OCI-LY1 (cell line): ENCODE results near the gene PTPN13.

Source experiments
- H2AFZ ChIP-seq: fragments of 200-600 bp; sonication (generic), shearing (Covaris generic); 2 replicates; pipeline ENCODE4 v1.6.0; 2014; ENCODE audit warnings: antibody characterized with exemption, mild to moderate bottlenecking, low read length
- H3F3A ChIP-seq: fragments of 200-600 bp; sonication (generic), shearing (Covaris generic); 2 replicates; pipeline ENCODE4 v1.6.0; 2014; ENCODE audit warnings: mild to moderate bottlenecking, antibody characterized with exemption, low read length, moderate library complexity; ENCODE audit not compliant: insufficient read depth
- H3K27ac ChIP-seq: fragments of 200-600 bp; sonication (generic); 2 replicates; pipeline ENCODE4 v1.5.1; 2014; ENCODE audit warnings: low read length, mixed run types, mild to moderate bottlenecking, low read depth; ENCODE audit not compliant: poor library complexity, severe bottlenecking
- H3K27me3 ChIP-seq: fragments of 200-600 bp; sonication (generic); 2 replicates; pipeline ENCODE4 v1.6.0; 2014; ENCODE audit warnings: antibody characterized with exemption, mild to moderate bottlenecking, low read length, moderate library complexity; ENCODE audit not compliant: insufficient read depth
- H3K36me3 ChIP-seq: fragments of 200-600 bp; sonication (generic); 2 replicates; pipeline ENCODE4 v1.6.1; 2014; ENCODE audit warnings: mild to moderate bottlenecking, antibody characterized with exemption, low read length, moderate library complexity, mixed read lengths; ENCODE audit not compliant: insufficient read depth
- H3K4me1 ChIP-seq: fragments of 200-600 bp; sonication (generic); 2 replicates; pipeline ENCODE4 v1.5.1; 2014; ENCODE audit warnings: mild to moderate bottlenecking, low read length, moderate library complexity; ENCODE audit not compliant: insufficient read depth, severe bottlenecking
- H3K4me2 ChIP-seq: fragments of 200-600 bp; sonication (generic), shearing (Covaris generic); 2 replicates; pipeline ENCODE4 v1.6.1; 2014; ENCODE audit warnings: low read length
- H3K4me3 ChIP-seq: fragments of 200-600 bp; sonication (generic); 2 replicates; pipeline ENCODE4 v1.5.1; 2014; ENCODE audit warnings: low read length, low read depth, mild to moderate bottlenecking, mixed read lengths; ENCODE audit not compliant: poor library complexity, severe bottlenecking
- H3K79me2 ChIP-seq: fragments of 200-600 bp; shearing (Covaris generic); 2 replicates; pipeline ENCODE4 v1.6.1; 2016; ENCODE audit warnings: mixed run types, low read length, mixed read lengths; ENCODE audit not compliant: insufficient read depth
- H3K9ac ChIP-seq: fragments of 200-600 bp; sonication (generic), shearing (Covaris generic); 2 replicates; pipeline ENCODE4 v1.6.1; 2014; ENCODE audit warnings: mild to moderate bottlenecking, low read length, mixed read lengths
- H3K9me2 ChIP-seq: fragments of 200-600 bp; sonication (generic), shearing (Covaris generic); 2 replicates; pipeline ENCODE4 v1.6.1; 2014; ENCODE audit warnings: low read depth, mild to moderate bottlenecking, low read length, mixed read lengths
- H3K9me3 ChIP-seq: fragments of 200-600 bp; shearing (Covaris generic); 2 replicates; pipeline ENCODE4 v1.6.1; 2014; ENCODE audit warnings: low read length, mixed read lengths
- H4K20me1 ChIP-seq: fragments of 200-600 bp; sonication (generic), shearing (Covaris generic); 2 replicates; pipeline ENCODE4 v1.6.0; 2016; ENCODE audit warnings: mild to moderate bottlenecking, low read length; ENCODE audit not compliant: insufficient read depth
- EZH2 ChIP-seq: fragments of 200-600 bp; sonication (generic), shearing (Covaris generic); IDR thresholded peaks from 2 replicates; pipeline ENCODE4 v1.8.0; 2017; ENCODE audit warnings: borderline replicate concordance, mixed run types, mild to moderate bottlenecking, antibody characterized with exemption, low read length, moderate library complexity, mixed read lengths
- TF ChIP-seq, protein P1 (sequence below): fragments of 200-600 bp; sonication (generic), shearing (Covaris generic); IDR thresholded peaks from 2 replicates; pipeline ENCODE4 v1.5.1; 2017; ENCODE audit warnings: mild to moderate bottlenecking, antibody characterized with exemption, low read length, moderate library complexity, mixed read lengths

The PTPN13 gene

DNA sequence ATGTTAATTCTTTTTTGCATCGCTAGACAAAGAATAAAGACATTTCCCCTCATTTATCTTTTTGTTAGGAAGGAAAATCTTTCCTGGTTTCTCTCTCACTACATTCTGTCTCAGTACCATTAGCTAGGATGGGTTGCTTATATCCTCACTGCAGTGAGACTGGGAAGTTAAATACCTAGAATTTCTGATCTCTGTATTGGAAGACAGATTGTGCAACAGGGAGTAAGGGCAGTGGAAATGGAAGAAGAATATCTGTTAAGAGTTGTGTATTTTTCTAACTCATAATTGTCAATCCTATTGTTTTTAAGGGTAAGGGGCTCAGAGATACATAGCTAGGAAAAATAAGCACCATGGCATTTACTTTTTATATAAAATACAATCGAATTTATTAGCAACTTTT lies 19.6 kb downstream of the PTPN13 start:
- Histone ChIP-seq H3K27ac (no peak overlapping the region), H3F3A (no peaks in the 10 kb centered on the region), H3K79me2 (no peaks in the 10 kb centered on the region), H3K27me3 (no peaks in the 10 kb centered on the region), H3K9me3 (no peaks in the 10 kb centered on the region), H3K4me3 (no peak overlapping the region), H2AFZ (no peak overlapping the region), H3K9ac (no peak overlapping the region), H4K20me1 (no peaks in the 10 kb centered on the region), H3K36me3 (no peaks in the 10 kb centered on the region), H3K9me2 (no peaks in the 10 kb centered on the region), H3K4me1 (no peaks in the 10 kb centered on the region), H3K4me2 (no peak overlapping the region)
- TF ChIP-seq, protein P1, sequence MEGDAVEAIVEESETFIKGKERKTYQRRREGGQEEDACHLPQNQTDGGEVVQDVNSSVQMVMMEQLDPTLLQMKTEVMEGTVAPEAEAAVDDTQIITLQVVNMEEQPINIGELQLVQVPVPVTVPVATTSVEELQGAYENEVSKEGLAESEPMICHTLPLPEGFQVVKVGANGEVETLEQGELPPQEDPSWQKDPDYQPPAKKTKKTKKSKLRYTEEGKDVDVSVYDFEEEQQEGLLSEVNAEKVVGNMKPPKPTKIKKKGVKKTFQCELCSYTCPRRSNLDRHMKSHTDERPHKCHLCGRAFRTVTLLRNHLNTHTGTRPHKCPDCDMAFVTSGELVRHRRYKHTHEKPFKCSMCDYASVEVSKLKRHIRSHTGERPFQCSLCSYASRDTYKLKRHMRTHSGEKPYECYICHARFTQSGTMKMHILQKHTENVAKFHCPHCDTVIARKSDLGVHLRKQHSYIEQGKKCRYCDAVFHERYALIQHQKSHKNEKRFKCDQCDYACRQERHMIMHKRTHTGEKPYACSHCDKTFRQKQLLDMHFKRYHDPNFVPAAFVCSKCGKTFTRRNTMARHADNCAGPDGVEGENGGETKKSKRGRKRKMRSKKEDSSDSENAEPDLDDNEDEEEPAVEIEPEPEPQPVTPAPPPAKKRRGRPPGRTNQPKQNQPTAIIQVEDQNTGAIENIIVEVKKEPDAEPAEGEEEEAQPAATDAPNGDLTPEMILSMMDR = no peak
- no peak for TF ChIP-seq EZH2

DNA sequence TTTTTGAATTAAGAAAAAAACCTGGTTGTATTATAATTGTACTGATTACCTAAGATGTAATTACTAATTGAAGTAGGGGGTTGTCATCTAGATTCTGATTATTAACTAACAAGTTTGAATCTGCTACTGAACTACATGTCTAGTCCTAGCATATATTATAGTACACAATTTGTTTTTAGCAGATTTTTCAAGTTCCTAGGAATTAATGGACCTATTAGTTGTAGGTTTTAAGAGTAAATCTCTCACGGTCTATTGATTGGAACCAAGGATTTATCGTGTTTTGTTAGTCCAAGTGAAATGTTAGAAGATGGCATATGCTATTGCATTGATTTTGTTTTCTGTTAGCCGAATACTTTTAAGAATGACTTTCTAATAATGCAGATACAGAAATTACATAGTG lies 20.8 kb downstream of the PTPN13 start:
- Histone ChIP-seq H3K4me3 (no peak overlapping the region), H3K27me3 (no peaks in the 10 kb centered on the region), H3K4me1 (no peaks in the 10 kb centered on the region), H3K27ac (no peak overlapping the region), H4K20me1 (no peaks in the 10 kb centered on the region), H3K9me2 (no peaks in the 10 kb centered on the region), H3K79me2 (no peaks in the 10 kb centered on the region), H3K9me3 (no peaks in the 10 kb centered on the region), H3K36me3 (no peaks in the 10 kb centered on the region), H3F3A (no peaks in the 10 kb centered on the region), H3K4me2 (no peak overlapping the region), H3K9ac (no peak overlapping the region), H2AFZ (no peak overlapping the region)
- TF ChIP-seq, protein P1 = no peak
- no peak for TF ChIP-seq EZH2

DNA sequence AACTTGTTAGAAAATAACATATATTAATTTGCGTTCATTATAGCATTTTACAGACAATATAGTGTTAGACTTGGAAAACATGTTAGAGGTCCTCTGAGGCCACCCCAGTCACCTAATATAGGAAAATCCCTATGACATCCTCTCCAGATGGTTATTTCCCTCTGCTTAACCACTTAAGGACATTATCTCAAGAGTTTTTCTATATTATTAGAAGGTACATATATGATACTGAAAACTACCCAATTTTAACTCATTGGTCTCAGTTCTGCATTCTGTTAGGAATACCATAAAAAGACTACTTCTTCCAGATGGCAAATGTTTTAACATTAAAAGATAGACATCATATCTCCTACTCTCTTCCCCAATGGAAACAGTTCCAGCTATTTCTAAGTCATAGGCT lies 21.4 kb downstream of the PTPN13 start:
- Histone ChIP-seq H3K27ac (no peak overlapping the region), H3K9me2 (no peaks in the 10 kb centered on the region), H3K36me3 (no peaks in the 10 kb centered on the region), H3K27me3 (no peaks in the 10 kb centered on the region), H4K20me1 (no peaks in the 10 kb centered on the region), H2AFZ (no peak overlapping the region), H3K9ac (no peak overlapping the region), H3K4me2 (no peak overlapping the region), H3F3A (no peaks in the 10 kb centered on the region), H3K9me3 (no peaks in the 10 kb centered on the region), H3K4me1 (no peaks in the 10 kb centered on the region), H3K79me2 (no peaks in the 10 kb centered on the region), H3K4me3 (no peak overlapping the region)
- no peak for TF ChIP-seq EZH2
- TF ChIP-seq, protein P1 = no peak
